RWPE1 (cell line): ENCODE measurements around the gene RTP3.

Source experiments
- CTCF ChIA-PET: fragments of 350-600 bp; sonication (Branson Sonifier 250); formaldehyde crosslinking; extraction: SDS; loops from one replicate; lab custom pipeline; 2021; lab: Yijun Ruan, JAX
- POLR2A ChIA-PET: fragments of 400-600 bp; formaldehyde crosslinking; extraction: SDS; loops from one replicate; lab custom pipeline; 2020; ENCODE audit warnings: antibody characterized with exemption; ENCODE audit not compliant: low non-redundant PET; lab: Yijun Ruan, JAX
- DNase-seq: peaks from one replicate; pipeline ENCODE4 v3.0.0; 2012; ENCODE audit warnings: low spot score
- H3K27ac ChIP-seq: fragments of 450-650 bp; 2 replicates; pipeline ENCODE4 v1.5.1; 2017
- TF ChIP-seq, protein P1 (sequence below): fragments of 450-650 bp; conservative IDR thresholded peaks from 2 replicates; pipeline ENCODE4 v1.5.1; 2017; ENCODE audit warnings: low read depth, mild to moderate bottlenecking

RTP3 gene

GRCh38 chr3:46509661-46510187 is 11.9 kb downstream of the RTP3 start:
- POLR2A ChIA-PET: no interaction called here
- H3K27ac ChIP-seq: no peak overlapping the region
- DNase-seq: no peak
- TF ChIP-seq, protein P1, sequence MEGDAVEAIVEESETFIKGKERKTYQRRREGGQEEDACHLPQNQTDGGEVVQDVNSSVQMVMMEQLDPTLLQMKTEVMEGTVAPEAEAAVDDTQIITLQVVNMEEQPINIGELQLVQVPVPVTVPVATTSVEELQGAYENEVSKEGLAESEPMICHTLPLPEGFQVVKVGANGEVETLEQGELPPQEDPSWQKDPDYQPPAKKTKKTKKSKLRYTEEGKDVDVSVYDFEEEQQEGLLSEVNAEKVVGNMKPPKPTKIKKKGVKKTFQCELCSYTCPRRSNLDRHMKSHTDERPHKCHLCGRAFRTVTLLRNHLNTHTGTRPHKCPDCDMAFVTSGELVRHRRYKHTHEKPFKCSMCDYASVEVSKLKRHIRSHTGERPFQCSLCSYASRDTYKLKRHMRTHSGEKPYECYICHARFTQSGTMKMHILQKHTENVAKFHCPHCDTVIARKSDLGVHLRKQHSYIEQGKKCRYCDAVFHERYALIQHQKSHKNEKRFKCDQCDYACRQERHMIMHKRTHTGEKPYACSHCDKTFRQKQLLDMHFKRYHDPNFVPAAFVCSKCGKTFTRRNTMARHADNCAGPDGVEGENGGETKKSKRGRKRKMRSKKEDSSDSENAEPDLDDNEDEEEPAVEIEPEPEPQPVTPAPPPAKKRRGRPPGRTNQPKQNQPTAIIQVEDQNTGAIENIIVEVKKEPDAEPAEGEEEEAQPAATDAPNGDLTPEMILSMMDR: no peak
- CTCF ChIA-PET: no interaction called here

DNA sequence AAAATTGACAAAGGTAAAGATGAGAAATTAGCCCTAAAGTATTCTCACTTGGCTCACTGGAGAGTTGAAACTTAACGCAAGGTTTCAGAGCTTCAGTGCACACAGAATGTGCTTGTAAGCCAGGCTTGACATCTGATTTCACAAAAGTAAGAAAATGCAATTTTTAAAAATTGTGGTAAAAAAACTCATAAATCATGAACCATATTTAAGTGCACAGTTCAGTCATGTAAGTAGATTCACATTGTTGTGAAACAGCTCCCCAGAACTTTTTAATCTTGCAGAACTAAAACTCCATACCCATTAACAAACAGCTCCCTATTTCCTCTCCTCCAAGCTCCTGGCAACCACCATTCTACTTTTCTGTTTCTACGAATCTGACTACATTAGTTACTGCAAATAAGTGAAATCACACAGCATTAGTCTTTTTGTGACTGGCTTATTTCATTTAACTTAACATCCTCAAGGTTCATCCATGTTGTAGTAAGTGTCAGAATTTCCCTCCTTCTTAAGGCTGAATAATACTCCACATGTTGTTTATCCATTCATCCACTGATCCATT is 14.5 kb downstream of the RTP3 start:
- ChIA-PET CTCF (no interaction called here), POLR2A (no interaction called here)
- no peak for DNase-seq
- TF ChIP-seq, protein P1: no peak
- H3K27ac ChIP-seq: no peak overlapping the region

DNA sequence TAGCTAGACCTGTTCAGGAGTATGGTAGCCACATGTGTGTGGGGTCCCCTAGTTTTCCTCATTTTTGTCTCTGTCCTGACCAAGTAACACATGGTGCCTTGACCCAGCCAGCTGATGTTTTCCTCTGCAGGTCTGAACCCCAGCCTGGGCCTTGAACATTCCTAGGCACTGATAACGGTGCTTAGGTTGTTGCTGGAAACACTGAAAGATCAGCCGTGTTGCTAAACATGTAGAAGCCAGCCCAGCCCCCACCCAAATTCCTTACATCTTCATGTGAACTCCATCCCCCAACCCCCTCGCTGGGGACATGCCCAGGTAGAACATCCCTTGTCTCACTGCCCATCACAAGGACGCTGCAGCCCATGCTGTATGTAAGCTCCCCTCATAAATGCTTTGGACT is 18.7 kb downstream of the RTP3 start:
- H3K27ac ChIP-seq: peak overlapping the region; percentile 50; the same call in 1 of the 2 replicates
- TF ChIP-seq, protein P1: no peak
- CTCF ChIA-PET: interaction anchor here (0.8 to 0.9 kb wide), 2 partner anchors 27 to 28 kb away, joined by 3 read pairs; no protein-coding TSS in a partner anchor
- POLR2A ChIA-PET: no interaction called here
- no peak for DNase-seq

GRCh38 chr3:46517016-46517783 is 19.4 kb downstream of the RTP3 start:
- CTCF ChIA-PET: interaction anchor here (0.8 kb wide), 1 partner anchor 29 kb away, joined by 3 read pairs; no protein-coding TSS in a partner anchor
- TF ChIP-seq, protein P1: no peak
- peak overlapping the region; percentile 54; the same call in 1 of the 2 replicates for H3K27ac ChIP-seq
- POLR2A ChIA-PET: no interaction called here
- DNase-seq: peak; percentile 71

DNA sequence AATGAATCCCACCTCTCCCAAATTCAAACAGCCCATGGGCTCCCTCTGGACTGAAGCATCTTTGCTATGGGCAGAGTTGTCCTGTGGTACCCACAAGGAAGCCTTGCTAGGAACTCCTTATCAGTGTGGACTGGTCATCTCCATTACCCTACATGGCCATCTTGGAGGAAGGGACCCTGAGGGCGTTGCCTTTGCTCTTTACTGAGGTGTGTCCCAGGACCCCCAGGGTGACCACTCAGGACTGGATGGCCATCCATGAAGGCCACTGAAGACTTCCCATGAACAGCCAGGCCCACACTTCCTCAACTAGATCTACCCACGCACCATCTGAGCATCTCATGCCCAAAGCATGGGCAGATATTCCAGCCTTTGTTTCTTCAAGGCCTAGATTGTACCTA is 20.0 kb downstream of the RTP3 start:
- CTCF ChIA-PET: no interaction called here
- POLR2A ChIA-PET: no interaction called here
- H3K27ac ChIP-seq: no peak overlapping the region; the same call in 1 of the 2 replicates
- TF ChIP-seq, protein P1: no peak
- no peak for DNase-seq

GRCh38 chr3:46519952-46520351 is 22.2 kb downstream of the RTP3 start:
- DNase-seq: no peak
- TF ChIP-seq, protein P1: no peak
- H3K27ac ChIP-seq: no peak overlapping the region
- POLR2A ChIA-PET: no interaction called here
- CTCF ChIA-PET: no interaction called here
